ENCODE data around the gene ANKRD65.
A peak's percentile ranks its signal among the peaks of the same experiment; 100 is the strongest.

The ANKRD65 gene

GRCh38 chr1:1398677-1399186, 22.3 kb downstream of the ANKRD65 start:
- DNase-seq (ENCODE audit: low read depth), result no peak
- TF ChIP-seq, protein P1, sequence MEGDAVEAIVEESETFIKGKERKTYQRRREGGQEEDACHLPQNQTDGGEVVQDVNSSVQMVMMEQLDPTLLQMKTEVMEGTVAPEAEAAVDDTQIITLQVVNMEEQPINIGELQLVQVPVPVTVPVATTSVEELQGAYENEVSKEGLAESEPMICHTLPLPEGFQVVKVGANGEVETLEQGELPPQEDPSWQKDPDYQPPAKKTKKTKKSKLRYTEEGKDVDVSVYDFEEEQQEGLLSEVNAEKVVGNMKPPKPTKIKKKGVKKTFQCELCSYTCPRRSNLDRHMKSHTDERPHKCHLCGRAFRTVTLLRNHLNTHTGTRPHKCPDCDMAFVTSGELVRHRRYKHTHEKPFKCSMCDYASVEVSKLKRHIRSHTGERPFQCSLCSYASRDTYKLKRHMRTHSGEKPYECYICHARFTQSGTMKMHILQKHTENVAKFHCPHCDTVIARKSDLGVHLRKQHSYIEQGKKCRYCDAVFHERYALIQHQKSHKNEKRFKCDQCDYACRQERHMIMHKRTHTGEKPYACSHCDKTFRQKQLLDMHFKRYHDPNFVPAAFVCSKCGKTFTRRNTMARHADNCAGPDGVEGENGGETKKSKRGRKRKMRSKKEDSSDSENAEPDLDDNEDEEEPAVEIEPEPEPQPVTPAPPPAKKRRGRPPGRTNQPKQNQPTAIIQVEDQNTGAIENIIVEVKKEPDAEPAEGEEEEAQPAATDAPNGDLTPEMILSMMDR (IDR thresholded peaks at IDR 0.05; ENCODE audit: insufficient read depth, low read depth, low read length, missing control alignments), result no peak
- H3K4me3 ChIP-seq (ENCODE audit: low read depth, low read length), result peak overlapping the region; percentile 76

GRCh38 chr1:1397839-1398523, 23.1 kb downstream of the ANKRD65 start:
- TF ChIP-seq, protein P1 (IDR thresholded peaks at IDR 0.05; ENCODE audit: insufficient read depth, low read depth, low read length, missing control alignments), result no peak
- peak overlapping the region; percentile 76 for H3K4me3 ChIP-seq (ENCODE audit: low read depth, low read length)
- no peak for DNase-seq (ENCODE audit: low read depth)

DNA sequence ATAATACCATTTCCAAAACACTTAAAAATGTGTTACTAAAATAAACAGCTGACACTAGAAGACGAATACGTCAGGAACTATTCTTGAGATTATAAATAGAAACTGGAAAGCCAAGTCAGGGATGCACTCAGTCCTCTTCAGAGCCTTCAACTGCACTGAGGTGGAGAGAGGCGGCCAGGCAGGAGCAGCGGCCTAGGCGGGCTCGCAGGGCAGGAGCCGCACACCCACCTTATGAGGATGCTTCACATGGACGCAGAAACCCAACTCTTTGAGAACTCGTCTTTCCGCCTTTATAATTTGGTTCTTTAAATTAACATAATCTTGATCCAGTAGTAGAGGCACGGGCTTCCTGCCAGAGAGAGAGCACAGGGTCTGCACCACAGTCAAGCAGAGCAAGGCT, 25.9 kb downstream of the ANKRD65 start:
- H3K4me3 ChIP-seq (ENCODE audit: low read depth, low read length), result no peak overlapping the region
- DNase-seq (ENCODE audit: low read depth), result no peak
- TF ChIP-seq, protein P1 (IDR thresholded peaks at IDR 0.05; ENCODE audit: insufficient read depth, low read depth, low read length, missing control alignments), result no peak

DNA sequence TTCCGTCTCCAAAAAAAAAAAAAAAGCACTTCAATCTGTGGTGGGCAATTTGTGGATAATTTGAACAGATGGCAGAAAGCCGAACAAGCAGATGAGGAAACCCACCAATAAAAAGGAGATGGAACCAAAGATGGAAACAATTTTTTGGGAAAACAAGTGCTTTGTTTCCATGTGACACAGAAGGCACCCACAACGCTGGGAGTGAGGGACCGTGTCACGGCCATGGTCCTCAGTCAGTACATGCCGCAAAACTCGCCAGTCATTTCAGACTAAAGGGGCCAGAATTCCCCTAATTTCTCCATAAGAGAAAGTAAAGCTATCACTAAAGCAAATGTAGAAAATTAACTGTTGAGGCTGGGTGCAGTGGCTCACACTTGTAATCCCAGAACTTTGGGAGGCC, 27.0 kb downstream of the ANKRD65 start:
- no peak for DNase-seq (ENCODE audit: low read depth)
- TF ChIP-seq, protein P1 (IDR thresholded peaks at IDR 0.05; ENCODE audit: insufficient read depth, low read depth, low read length, missing control alignments), result no peak
- no peak overlapping the region for H3K4me3 ChIP-seq (ENCODE audit: low read depth, low read length)

DNA sequence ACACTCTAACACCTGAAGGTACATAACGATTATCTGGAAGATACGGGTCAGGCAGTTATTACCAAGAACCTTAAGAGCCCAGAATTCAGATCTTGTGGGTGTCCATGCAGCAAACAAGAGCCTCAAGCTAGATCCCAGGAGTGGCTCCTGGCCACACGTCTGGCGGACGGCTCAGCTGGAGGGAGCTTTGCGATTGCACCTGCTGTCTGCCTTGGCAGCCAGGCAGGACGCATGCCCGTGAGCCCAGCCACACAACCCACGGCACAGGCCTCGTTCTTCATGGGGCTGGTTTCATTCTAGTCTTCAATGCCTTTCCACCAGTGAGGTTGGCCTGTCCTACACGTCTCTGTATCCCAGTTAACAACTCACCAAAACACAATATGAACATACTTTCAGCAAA, 27.6 kb downstream of the ANKRD65 start:
- no peak overlapping the region for H3K4me3 ChIP-seq (ENCODE audit: low read depth, low read length)
- DNase-seq (ENCODE audit: low read depth), result no peak
- TF ChIP-seq, protein P1 (IDR thresholded peaks at IDR 0.05; ENCODE audit: insufficient read depth, low read depth, low read length, missing control alignments), result no peak

DNA sequence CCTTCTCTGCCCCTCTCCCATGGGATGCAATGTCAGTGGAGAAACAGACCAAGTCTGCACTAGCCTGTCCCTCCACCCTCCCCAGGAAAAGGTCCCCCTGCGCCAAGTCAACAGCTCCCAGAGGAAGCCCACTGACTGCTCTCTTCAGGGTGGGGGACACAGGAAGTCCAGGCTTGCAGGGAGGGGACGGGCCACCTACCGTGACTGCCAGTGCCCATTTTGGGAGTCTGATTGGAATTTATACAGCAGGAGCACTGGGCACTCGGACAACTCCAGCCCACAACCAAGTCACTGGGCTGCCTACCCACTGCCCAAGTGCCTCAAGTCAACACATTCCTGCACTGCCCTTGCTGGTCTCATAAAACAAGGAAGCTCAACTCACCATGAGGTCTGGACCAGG, 28.1 kb downstream of the ANKRD65 start:
- TF ChIP-seq, protein P1 (IDR thresholded peaks at IDR 0.05; ENCODE audit: insufficient read depth, low read depth, low read length, missing control alignments), result no peak
- no peak overlapping the region for H3K4me3 ChIP-seq (ENCODE audit: low read depth, low read length)
- DNase-seq (ENCODE audit: low read depth), result no peak

DNA sequence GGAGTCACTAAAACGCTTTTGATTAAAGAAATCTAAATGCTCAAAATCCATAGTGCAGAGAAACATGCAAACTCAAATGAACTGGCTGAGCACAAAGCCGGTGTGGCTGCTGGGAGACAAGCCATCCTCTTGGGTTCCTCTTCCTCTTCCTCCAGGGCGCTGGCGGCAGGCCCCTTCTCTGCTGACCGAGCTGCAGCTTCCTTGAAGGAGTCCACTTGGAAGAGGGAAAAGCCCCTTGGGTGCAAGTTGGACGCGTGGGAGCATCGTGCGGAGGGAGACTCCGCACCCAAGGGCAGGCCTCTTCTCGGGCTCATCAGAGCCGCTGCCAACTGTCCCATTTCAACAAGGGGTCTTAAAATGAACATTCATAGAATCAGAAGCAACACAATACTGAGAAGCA, 29.9 kb downstream of the ANKRD65 start:
- DNase-seq (ENCODE audit: low read depth), result no peak
- TF ChIP-seq, protein P1 (IDR thresholded peaks at IDR 0.05; ENCODE audit: insufficient read depth, low read depth, low read length, missing control alignments), result no peak
- H3K4me3 ChIP-seq (ENCODE audit: low read depth, low read length), result no peak overlapping the region

Measured in GM12865 (cell line).